Neural cell (in vitro differentiated cells): ENCODE results near the gene HLA-DQA1. TPM values are rescaled to one million over a fixed set of nuclear protein-coding genes. Genes with fewer than 3 reads are reported as not detected.

Experiments
- H2AFZ ChIP-seq: fragments of 200-600, 300-800 bp; sonication (generic), shearing (Covaris generic); 2 replicates; pipeline ENCODE4 v1.6.0; 2014; ENCODE audit warnings: low read depth, mild to moderate bottlenecking, antibody characterized with exemption, low read length, moderate library complexity
- H3F3A ChIP-seq: fragments of 200-600 bp; shearing (Covaris generic); 2 replicates; pipeline ENCODE4 v1.6.1; 2016; ENCODE audit warnings: mild to moderate bottlenecking, moderate library complexity, mixed read lengths, antibody characterized with exemption, low read length; ENCODE audit not compliant: insufficient read depth, poor library complexity, severe bottlenecking
- H3K27ac ChIP-seq: fragments of 200-600, 300-800 bp; sonication (generic), shearing (Covaris generic); 2 replicates; pipeline ENCODE4 v1.5.1; 2014; ENCODE audit warnings: mild to moderate bottlenecking, low read length, moderate library complexity
- H3K27me3 ChIP-seq: fragments of 300-800, 200-600 bp; sonication (generic), shearing (Covaris generic); 2 replicates; pipeline ENCODE4 v1.6.0; 2014; ENCODE audit warnings: mild to moderate bottlenecking, low read depth, low read length, moderate library complexity; ENCODE audit not compliant: insufficient read depth
- H3K36me3 ChIP-seq: fragments of 300-800, 200-600 bp; sonication (generic), shearing (Covaris generic); 2 replicates; pipeline ENCODE4 v1.5.1; 2014; ENCODE audit warnings: mild to moderate bottlenecking, antibody characterized with exemption, low read length, moderate library complexity; ENCODE audit not compliant: insufficient read depth
- H3K4me2 ChIP-seq: fragments of 300-800, 200-600 bp; sonication (generic), shearing (Covaris generic); 2 replicates; pipeline ENCODE4 v1.6.0; 2014; ENCODE audit warnings: mild to moderate bottlenecking, low read length
- H3K4me3 ChIP-seq: fragments of 300-800, 200-600 bp; sonication (generic), shearing (Covaris generic); 2 replicates; pipeline ENCODE4 v1.5.1; 2014; ENCODE audit warnings: mild to moderate bottlenecking, low read length, moderate library complexity
- H3K79me2 ChIP-seq: fragments of 200-600 bp; shearing (Covaris generic); replicated peaks from 2 replicates; pipeline ENCODE4 v1.6.0; 2014; ENCODE audit warnings: mild to moderate bottlenecking, low read length, moderate library complexity; ENCODE audit not compliant: insufficient read depth
- H3K9ac ChIP-seq: fragments of 300-800, 200-600 bp; sonication (generic), shearing (Covaris generic); 2 replicates; pipeline ENCODE4 v1.6.1; 2016; ENCODE audit warnings: mild to moderate bottlenecking, low read length, mixed read lengths
- H3K9me2 ChIP-seq: fragments of 200-600 bp; shearing (Covaris generic); 2 replicates; pipeline ENCODE4 v1.6.1; 2016; ENCODE audit warnings: mild to moderate bottlenecking, low read length, mixed read lengths; ENCODE audit not compliant: insufficient read depth
- H3K9me3 ChIP-seq: fragments of 200-600, 300-800 bp; sonication (generic), shearing (Covaris generic); 2 replicates; pipeline ENCODE4 v1.6.1; 2016; ENCODE audit warnings: mild to moderate bottlenecking, mixed run types, low read length, moderate library complexity, mixed read lengths
- H4K20me1 ChIP-seq: fragments of 200-600 bp; shearing (Covaris generic); 2 replicates; pipeline ENCODE4 v1.6.1; 2016; ENCODE audit warnings: mild to moderate bottlenecking, mixed run types; ENCODE audit not compliant: insufficient read depth
- CTCF ChIP-seq: fragments of 450-650 bp; IDR thresholded peaks from 2 replicates; pipeline ENCODE4 v1.5.1; 2014; ENCODE audit warnings: antibody characterized with exemption, mild to moderate bottlenecking, moderate library complexity; ENCODE audit not compliant: poor library complexity, severe bottlenecking
- EP300 ChIP-seq: fragments of 450-650 bp; conservative IDR thresholded peaks from 2 replicates; pipeline ENCODE4 v1.6.1; 2014; ENCODE audit warnings: antibody characterized with exemption, mild to moderate bottlenecking, moderate library complexity; ENCODE audit not compliant: poor library complexity, severe bottlenecking
- EZH2 ChIP-seq: fragments of 200-600, 300-800 bp; shearing (Covaris generic), sonication (generic); IDR thresholded peaks from 2 replicates; pipeline ENCODE4 v1.6.1; 2014; ENCODE audit warnings: antibody characterized with exemption, low read length, borderline replicate concordance, mild to moderate bottlenecking; ENCODE audit not compliant: insufficient read depth, poor library complexity, severe bottlenecking
- MXI1 ChIP-seq: fragments of 450-650 bp; conservative IDR thresholded peaks from 2 replicates; pipeline ENCODE4 v1.6.1; 2014; ENCODE audit warnings: antibody characterized with exemption, mild to moderate bottlenecking; ENCODE audit not compliant: poor library complexity, severe bottlenecking
- POLR2AphosphoS5 ChIP-seq: IDR thresholded peaks from 2 replicates; pipeline ENCODE4 v1.6.1; 2012
- RAD21 ChIP-seq: fragments of 450-650 bp; conservative IDR thresholded peaks from 2 replicates; pipeline ENCODE4 v1.6.1; 2014; ENCODE audit warnings: antibody characterized with exemption, mild to moderate bottlenecking, moderate library complexity
- REST ChIP-seq: IDR thresholded peaks from 2 replicates; pipeline ENCODE4 v1.6.1; 2012; ENCODE audit warnings: borderline replicate concordance
- SMC3 ChIP-seq: fragments of 450-650 bp; conservative IDR thresholded peaks from 2 replicates; pipeline ENCODE4 v1.6.1; 2014; ENCODE audit warnings: antibody characterized with exemption, mild to moderate bottlenecking, moderate library complexity; ENCODE audit not compliant: poor library complexity
- TAF1 ChIP-seq: IDR thresholded peaks from 2 replicates; pipeline ENCODE4 v1.6.1; 2012; ENCODE audit warnings: low read depth
- polyA plus RNA-seq: library from polyadenylated mRNA; depleted of rRNA; stranded (reverse); fragments of >200 nt; gene quantifications from 2 replicates; pipeline ENCODE4 v1.2.3, GENCODE V29; 2014

Gene HLA-DQA1
- polyA plus RNA-seq, 1 donor from 2014 or later = not detected

- H3K4me2 ChIP-seq = no peak overlapping the region
- H3K27me3 ChIP-seq = no peaks in the 10 kb centered on the region
- no peaks in the 10 kb centered on the region for H3K79me2 ChIP-seq
- H3K9me2 ChIP-seq = no peaks in the 10 kb centered on the region
- no peaks in the 10 kb centered on the region for H3K9me3 ChIP-seq
- no peaks in the 10 kb centered on the region for H4K20me1 ChIP-seq
- H3K36me3 ChIP-seq = no peaks in the 10 kb centered on the region
- no peaks in the 10 kb centered on the region for H3F3A ChIP-seq
- no peak overlapping the region for H3K4me3 ChIP-seq
- no peak overlapping the region for H2AFZ ChIP-seq
- H3K27ac ChIP-seq = no peak overlapping the region
- H3K9ac ChIP-seq = no peak overlapping the region
- TF ChIP-seq CTCF (no peak), POLR2AphosphoS5 (no peak), EP300 (no peak), RAD21 (no peak), TAF1 (no peak), MXI1 (no peak), SMC3 (no peak), EZH2 (no peak), REST (no peak)
These were observed 677 bp downstream of the HLA-DQA1 start for GRCh38 chr6:32637883-32638282.

DNA sequence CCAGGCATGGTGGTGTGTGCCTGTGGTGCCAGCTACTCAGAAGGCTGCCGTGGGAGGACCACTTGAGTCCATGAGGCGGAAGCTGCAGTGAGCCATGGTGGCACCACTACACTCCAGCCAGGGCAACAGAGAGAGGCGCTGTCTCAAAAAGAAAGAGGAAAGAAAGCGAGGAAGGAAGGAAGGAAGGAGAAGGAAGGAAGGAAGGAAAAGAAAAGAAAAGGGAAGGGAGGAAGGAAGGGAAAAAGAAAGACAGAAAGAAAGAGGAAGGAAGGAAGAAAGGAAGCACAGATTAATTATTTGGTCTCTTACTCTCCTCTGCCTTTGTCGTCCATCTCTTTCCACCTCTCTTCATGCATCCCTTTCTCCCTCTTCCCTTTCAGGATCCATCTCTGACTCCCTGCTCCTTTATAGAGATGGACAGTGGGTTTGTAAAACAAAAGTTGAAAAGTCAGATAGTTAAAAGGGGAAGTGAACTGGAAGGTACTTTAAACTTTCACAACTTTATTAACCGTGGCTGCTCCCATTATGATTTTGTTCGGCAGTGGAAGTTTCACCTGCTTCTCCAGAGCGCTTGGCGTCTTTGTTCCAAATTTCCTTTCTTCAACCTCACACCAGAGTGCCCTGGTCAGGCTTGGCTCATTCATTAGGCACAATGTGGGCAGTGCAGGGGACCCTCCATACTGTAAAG is 1.5 kb downstream of the HLA-DQA1 start:
- H3K4me3 ChIP-seq = no peak overlapping the region

More for the DNA sequence above, 1.5 kb downstream of the HLA-DQA1 start:
- Histone ChIP-seq H3K27ac (no peak overlapping the region), H2AFZ (no peak overlapping the region), H3K9ac (no peak overlapping the region), H3F3A (no peaks in the 10 kb centered on the region), H3K79me2 (no peaks in the 10 kb centered on the region), H4K20me1 (no peaks in the 10 kb centered on the region), H3K9me3 (no peaks in the 10 kb centered on the region), H3K36me3 (no peaks in the 10 kb centered on the region), H3K9me2 (no peaks in the 10 kb centered on the region), H3K4me2 (no peak overlapping the region), H3K27me3 (no peaks in the 10 kb centered on the region)
- TF ChIP-seq POLR2AphosphoS5 = no peak
- no peak for TF ChIP-seq REST
- no peak for TF ChIP-seq EP300
- TF ChIP-seq SMC3 = no peak
- TF ChIP-seq EZH2 = no peak
- TF ChIP-seq MXI1 = no peak
